ENCODE measurements around the gene CST9.

DNA sequence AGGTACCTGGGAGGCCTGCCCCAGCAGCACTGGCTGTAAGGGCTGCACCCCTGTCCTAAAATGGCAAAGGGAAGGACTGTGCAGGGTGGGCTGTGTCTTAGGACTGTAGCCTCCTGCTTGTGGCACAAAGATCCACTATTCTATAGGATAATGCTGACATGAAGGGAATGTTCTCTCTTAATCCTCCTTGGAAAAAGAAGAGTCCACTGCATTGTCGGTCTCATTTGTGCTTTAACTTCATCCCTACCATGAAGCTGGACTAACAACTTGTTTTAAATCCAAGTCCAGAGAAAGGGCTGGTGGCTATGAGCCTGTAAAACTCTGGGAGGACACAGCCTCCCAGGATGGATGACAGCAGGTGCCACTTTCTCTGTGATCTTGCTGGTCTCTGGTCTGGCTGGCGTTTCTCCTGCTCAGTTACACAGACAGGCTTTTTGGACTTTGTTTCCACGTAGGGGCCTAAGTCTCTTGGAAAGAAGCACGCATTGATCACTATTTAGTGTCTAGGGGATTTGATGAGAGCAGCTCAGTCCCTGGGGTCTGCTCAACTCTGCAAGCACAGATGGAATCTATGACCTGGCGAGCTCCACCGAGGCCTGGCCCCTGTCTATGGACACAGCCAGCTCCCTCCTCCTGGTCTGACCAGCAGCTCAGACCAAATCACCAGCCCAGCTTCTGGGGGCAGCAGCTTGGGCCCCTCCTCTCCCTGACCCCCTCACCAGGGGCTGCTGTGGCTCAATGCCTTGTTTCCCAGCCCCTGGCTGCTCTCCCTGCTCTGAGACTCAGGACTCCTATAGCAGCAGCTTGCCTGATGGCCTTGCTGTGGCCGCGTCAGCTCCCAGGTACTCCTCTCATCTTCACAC lies 27.2 kb upstream of the CST9 start:
- TF ChIP-seq, protein P1, sequence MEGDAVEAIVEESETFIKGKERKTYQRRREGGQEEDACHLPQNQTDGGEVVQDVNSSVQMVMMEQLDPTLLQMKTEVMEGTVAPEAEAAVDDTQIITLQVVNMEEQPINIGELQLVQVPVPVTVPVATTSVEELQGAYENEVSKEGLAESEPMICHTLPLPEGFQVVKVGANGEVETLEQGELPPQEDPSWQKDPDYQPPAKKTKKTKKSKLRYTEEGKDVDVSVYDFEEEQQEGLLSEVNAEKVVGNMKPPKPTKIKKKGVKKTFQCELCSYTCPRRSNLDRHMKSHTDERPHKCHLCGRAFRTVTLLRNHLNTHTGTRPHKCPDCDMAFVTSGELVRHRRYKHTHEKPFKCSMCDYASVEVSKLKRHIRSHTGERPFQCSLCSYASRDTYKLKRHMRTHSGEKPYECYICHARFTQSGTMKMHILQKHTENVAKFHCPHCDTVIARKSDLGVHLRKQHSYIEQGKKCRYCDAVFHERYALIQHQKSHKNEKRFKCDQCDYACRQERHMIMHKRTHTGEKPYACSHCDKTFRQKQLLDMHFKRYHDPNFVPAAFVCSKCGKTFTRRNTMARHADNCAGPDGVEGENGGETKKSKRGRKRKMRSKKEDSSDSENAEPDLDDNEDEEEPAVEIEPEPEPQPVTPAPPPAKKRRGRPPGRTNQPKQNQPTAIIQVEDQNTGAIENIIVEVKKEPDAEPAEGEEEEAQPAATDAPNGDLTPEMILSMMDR (IDR thresholded peaks at IDR 0.05 in 8 of 11, conservative IDR thresholded peaks at IDR 0.05 in 3 of 11), result no peak
- TF ChIP-seq POLR2A (IDR thresholded peaks at IDR 0.05) (no peak), POLR2AphosphoS5 (IDR thresholded peaks at IDR 0.05) (no peak)
